MCF 10A (cell line): Measurements from ENCODE around the gene RASSF7. TPM values are rescaled to one million over a fixed set of nuclear protein-coding genes. Genes with fewer than 3 reads are reported as not detected.

Source experiments
- BruUV-seq: library from RNA; stranded (reverse); fragments of 400-500 nt; replicated peaks from 2 replicates; lab custom pipeline; 2021; lab: Mats Ljungman, UMichigan
- CTCF ChIA-PET: fragments of 300-600 bp; sonication (Branson Sonifier 250); formaldehyde crosslinking; extraction: SDS; loops from one replicate; lab custom pipeline; 2021; ENCODE audit warnings: antibody characterized with exemption, inconsistent platforms; lab: Yijun Ruan, JAX
- POLR2A ChIA-PET: fragments of 300-600, 350-650 bp; sonication (Branson Sonifier 250); formaldehyde crosslinking; extraction: SDS; loops from one replicate; lab custom pipeline; 2020; ENCODE audit warnings: antibody characterized with exemption, inconsistent platforms; lab: Yijun Ruan, JAX
- DNase-seq: peaks from one replicate; pipeline ENCODE4 v3.0.0-alpha.2; 2018; ENCODE audit not compliant: unreplicated experiment
- H3K27ac Mint-ChIP-seq: one replicate; pipeline ENCODE4 v1.8.0; 2022; ENCODE audit warnings: mild to moderate bottlenecking, low read depth, mixed read lengths; ENCODE audit not compliant: unreplicated experiment
- H3K27me3 Mint-ChIP-seq: one replicate; pipeline ENCODE4 v1.8.0; 2022; ENCODE audit warnings: mixed read lengths; ENCODE audit not compliant: insufficient read depth, unreplicated experiment
- H3K36me3 Mint-ChIP-seq: one replicate; pipeline ENCODE4 v1.8.0; 2022; ENCODE audit warnings: mild to moderate bottlenecking, moderate library complexity, mixed read lengths; ENCODE audit not compliant: insufficient read depth, unreplicated experiment
- H3K4me1 Mint-ChIP-seq: one replicate; pipeline ENCODE4 v1.8.0; 2022; ENCODE audit warnings: mixed read lengths; ENCODE audit not compliant: insufficient read depth, unreplicated experiment
- H3K4me3 Mint-ChIP-seq: one replicate; pipeline ENCODE4 v1.8.0; 2022; ENCODE audit warnings: mild to moderate bottlenecking, moderate library complexity, mixed read lengths; ENCODE audit not compliant: unreplicated experiment
- H3K9me3 Mint-ChIP-seq: one replicate; pipeline ENCODE4 v1.8.0; 2022; ENCODE audit warnings: mixed read lengths; ENCODE audit not compliant: unreplicated experiment
- CTCF ChIP-seq: fragments of 200-600 bp; IDR thresholded peaks from one replicate; pipeline ENCODE4 v1.8.0; 2022; ENCODE audit warnings: antibody characterized with exemption, mild to moderate bottlenecking; ENCODE audit not compliant: unreplicated experiment
- intact Hi-C: fragments of 100-400 bp; cut with micrococcal nuclease; formaldehyde crosslinking; loops from 2 replicates; pipeline ENCODE4 v1.14.1; 2022
- total RNA-seq: library from RNA; stranded (reverse); gene quantifications from 2 replicates; pipeline ENCODE4 v1.2.3, GENCODE V29; 2022

Gene RASSF7
- total RNA-seq, 1 experiment from 2014 or later = 13.3 TPM

GRCh38 chr11:528815-529727, 31.7 kb upstream of the RASSF7 start:
- H3K36me3 Mint-ChIP-seq = peaks cover 37% of the 10 kb centered on the region
- H3K4me1 Mint-ChIP-seq = no peaks in the 10 kb centered on the region
- DNase-seq = no peak
- CTCF ChIA-PET = interaction anchor here (0.6 to 1.5 kb wide), 2 partner anchors 10 to 81 kb away, joined by 3 read pairs; no protein-coding TSS in a partner anchor
- no TSS peak for BruUV-seq
- H3K27me3 Mint-ChIP-seq = no peaks in the 10 kb centered on the region
- H3K27ac Mint-ChIP-seq = no peak overlapping the region
- POLR2A ChIA-PET = no interaction called here
- intact Hi-C loops = no loop called here
- TF ChIP-seq CTCF = no peak
- H3K9me3 Mint-ChIP-seq = no peaks in the 10 kb centered on the region
- H3K4me3 Mint-ChIP-seq = no peak overlapping the region

GRCh38 chr11:529728-530411, 30.9 kb upstream of the RASSF7 start:
- intact Hi-C loops = no loop called here
- H3K4me1 Mint-ChIP-seq = no peaks in the 10 kb centered on the region
- DNase-seq = no peak
- ChIA-PET CTCF (interaction anchor here (1.5 kb wide), 1 partner anchor 11 kb away, joined by 3 read pairs; no protein-coding TSS in a partner anchor), POLR2A (no interaction called here)
- BruUV-seq = no TSS peak
- no peak for TF ChIP-seq CTCF
- no peaks in the 10 kb centered on the region for H3K27me3 Mint-ChIP-seq
- peaks cover 39% of the 10 kb centered on the region for H3K36me3 Mint-ChIP-seq
- H3K4me3 Mint-ChIP-seq = no peak overlapping the region
- no peaks in the 10 kb centered on the region for H3K9me3 Mint-ChIP-seq
- H3K27ac Mint-ChIP-seq = no peak overlapping the region

GRCh38 chr11:530960-531831, 29.6 kb upstream of the RASSF7 start:
- no peaks in the 10 kb centered on the region for H3K4me1 Mint-ChIP-seq
- H3K4me3 Mint-ChIP-seq = no peak overlapping the region
- no TSS peak for BruUV-seq
- no peaks in the 10 kb centered on the region for H3K9me3 Mint-ChIP-seq
- ChIA-PET CTCF (interaction anchor here (1.2 to 3.6 kb wide), 2 partner anchors 12 to 13 kb away, joined by 4 to 23 read pairs; no protein-coding TSS in a partner anchor), POLR2A (interaction anchor here (0.7 kb wide), 1 partner anchor 35 kb away, joined by 3 read pairs; no protein-coding TSS in a partner anchor)
- H3K27me3 Mint-ChIP-seq = no peaks in the 10 kb centered on the region
- H3K36me3 Mint-ChIP-seq = peaks cover 35% of the 10 kb centered on the region
- no peak for DNase-seq
- intact Hi-C loops = no loop called here
- no peak overlapping the region for H3K27ac Mint-ChIP-seq
- TF ChIP-seq CTCF = no peak
